ENCODE data around the gene CA5A.
"Not testable (repeated sequence)": the region's sequence is repeated elsewhere in the genome, so short reads cannot be mapped to it uniquely, and the experiment has no call there.

Gene CA5A

GRCh38 chr16:87942680-87943079 is 6.4 kb upstream of the CA5A start:
- TF ChIP-seq POLR2AphosphoS5 (IDR thresholded peaks at IDR 0.05; ENCODE audit: low read depth, low read length) (no peak), POLR2A (IDR thresholded peaks at IDR 0.05; ENCODE audit: low read depth, low read length) (no peak), TAF1 (IDR thresholded peaks at IDR 0.05; ENCODE audit: borderline replicate concordance, low read depth, low read length) (no peak)

DNA sequence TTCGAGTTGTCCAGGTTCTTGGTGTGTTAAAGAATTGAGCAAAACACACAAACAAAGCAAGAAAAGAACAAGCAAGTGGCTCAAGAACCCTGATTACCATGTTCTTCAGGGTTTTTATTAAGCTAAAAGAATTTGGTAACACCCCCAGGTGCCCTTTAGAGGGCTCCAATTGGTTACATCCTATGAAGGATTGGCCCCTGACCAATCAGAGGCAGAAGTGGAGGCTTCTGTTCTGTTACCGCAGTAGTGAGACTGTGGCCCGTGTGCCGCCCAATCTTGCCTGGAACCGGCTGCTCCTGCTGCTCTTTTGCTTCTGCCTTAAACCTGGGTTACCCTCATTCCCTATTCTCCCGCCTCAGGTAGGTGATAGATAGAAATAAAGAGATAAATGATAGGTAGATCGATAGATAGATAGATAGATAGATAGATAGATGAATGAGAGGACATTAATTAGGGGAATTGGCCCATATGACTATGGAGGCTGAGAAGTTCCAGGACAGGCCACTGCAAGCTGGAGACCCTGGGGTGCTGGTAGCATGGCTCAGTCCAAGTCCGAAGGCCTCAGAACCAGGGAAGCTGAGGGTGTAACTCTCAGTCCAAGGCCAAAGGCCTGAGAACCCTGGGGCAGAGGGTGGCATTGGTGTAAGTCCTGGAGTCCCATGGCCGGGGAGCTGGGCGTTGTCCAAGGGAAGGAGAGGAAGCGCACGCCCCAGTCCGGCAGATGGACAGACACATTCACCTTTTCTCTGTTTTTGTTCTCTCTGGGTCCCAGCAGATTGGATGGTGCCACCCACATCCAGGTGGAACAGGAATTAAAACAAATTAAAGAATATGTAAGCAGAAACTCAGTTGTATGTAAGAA is 3.5 kb upstream of the CA5A start:
- no peak for DNase-seq (ENCODE audit: insufficient read length)
- no peak for FAIRE-seq
- TF ChIP-seq TAF1 (IDR thresholded peaks at IDR 0.05; ENCODE audit: borderline replicate concordance, low read depth, low read length) = no peak
- no peak for TF ChIP-seq POLR2A (IDR thresholded peaks at IDR 0.05; ENCODE audit: low read depth, low read length)
- TF ChIP-seq POLR2AphosphoS5 (IDR thresholded peaks at IDR 0.05; ENCODE audit: low read depth, low read length) = no peak

More at GRCh38 chr16:87942680-87943079, 6.4 kb upstream of the CA5A start:
- DNase-seq (ENCODE audit: insufficient read length) = no peak
- FAIRE-seq = no peak

DNA sequence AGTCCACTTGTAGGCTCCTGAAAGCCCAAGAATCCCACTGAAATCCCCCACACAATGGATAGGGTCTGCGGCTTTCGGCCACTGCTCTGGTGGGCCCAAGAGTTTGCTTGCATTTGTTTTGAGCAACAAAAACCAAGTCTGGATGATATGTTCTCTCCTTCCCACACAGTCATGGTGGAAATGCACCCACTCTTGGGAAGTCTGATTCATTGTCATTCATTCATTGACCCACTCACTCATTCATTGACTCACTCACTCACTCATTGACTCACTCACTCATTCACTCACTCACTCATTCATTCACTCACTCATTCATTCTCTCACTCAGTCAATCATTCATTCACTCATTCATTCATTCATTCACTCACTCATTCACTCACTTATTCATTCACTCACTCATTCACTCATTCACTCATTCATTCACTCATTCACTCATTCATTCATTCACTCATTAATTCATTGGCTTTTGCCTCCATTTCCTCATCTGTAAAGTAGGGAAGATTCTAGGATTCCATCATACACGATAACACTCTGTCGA is 2.2 kb upstream of the CA5A start:
- FAIRE-seq (no peak), DNase-seq (ENCODE audit: insufficient read length) (no peak)
- no peak for TF ChIP-seq TAF1 (IDR thresholded peaks at IDR 0.05; ENCODE audit: borderline replicate concordance, low read depth, low read length)
- TF ChIP-seq POLR2AphosphoS5 (IDR thresholded peaks at IDR 0.05; ENCODE audit: low read depth, low read length) = no peak
- no peak for TF ChIP-seq POLR2A (IDR thresholded peaks at IDR 0.05; ENCODE audit: low read depth, low read length)

DNA sequence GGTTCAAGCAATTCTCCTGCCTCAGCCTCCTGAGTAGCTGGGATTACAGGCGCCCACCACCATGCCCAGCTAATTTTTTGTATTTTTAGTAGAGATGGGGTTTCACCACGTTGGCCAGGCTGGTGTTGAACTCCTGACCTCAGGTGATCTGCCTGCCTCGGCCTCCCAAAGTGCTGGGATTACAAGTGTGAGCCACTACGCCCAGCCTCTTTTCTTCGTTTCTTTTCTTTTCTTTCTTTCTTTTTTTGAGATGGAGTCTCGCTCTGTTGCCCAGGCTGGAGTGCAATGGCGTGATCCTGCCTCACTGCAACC is 858 bp upstream of the CA5A start:
- not testable (repeated sequence) for DNase-seq (ENCODE audit: insufficient read length); FAIRE-seq

- FAIRE-seq; DNase-seq (ENCODE audit: insufficient read length): not testable (repeated sequence)
Observed at GRCh38 chr16:87936016-87936374, 334 bp downstream of the CA5A start.

DNA sequence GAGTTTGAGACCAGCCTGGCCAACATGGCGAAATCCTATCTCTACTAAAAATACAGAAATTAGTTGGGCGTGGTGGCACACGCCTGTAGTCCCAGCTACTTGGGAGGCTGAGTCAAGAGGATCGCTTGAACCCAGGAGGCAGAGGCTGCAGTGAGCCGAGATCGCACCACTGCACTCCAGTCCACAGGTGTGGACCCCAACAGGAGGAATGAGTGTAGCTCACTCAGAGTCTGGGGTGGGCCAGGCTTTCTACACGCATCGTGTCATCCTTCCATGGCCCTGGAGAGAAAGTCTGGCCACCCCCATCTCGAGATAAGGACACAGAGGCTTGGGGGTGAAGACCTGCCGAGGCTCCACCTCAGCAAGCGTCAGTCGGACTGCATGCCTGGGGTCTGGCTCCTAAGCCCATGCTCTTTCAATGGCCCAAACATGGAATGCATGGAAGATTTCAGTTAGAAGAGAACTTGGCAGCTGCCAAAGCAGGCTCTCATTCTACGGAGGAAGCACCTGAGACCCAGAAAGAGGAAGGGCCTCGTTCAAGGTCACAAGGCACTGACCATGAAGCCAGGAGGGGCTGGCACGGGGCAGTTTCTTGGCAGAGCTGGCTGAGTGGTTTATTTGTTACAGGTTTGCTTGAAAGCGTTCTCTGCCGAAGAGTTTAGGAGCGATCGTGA is 1.4 kb downstream of the CA5A start:
- DNase-seq (ENCODE audit: insufficient read length); FAIRE-seq: not testable (repeated sequence)

DNA sequence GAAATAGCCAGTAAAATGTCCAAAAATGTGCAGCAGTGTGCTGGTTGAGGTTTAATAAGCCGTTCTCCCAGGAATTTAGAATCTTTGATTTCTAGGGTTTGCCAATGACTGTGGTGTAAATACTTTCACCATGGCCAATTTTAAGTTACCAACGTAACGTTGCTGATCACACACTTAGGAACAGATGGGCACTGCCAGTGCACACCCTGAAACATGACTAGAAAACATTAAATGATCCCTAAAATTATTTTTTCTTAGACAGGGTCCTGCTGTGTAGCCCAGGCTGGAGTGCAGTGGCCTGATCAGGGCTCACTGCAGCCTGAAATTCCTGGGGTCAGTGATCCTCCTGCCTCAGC is 3.2 kb downstream of the CA5A start:
- FAIRE-seq (no peak), DNase-seq (ENCODE audit: insufficient read length) (no peak)
- no peak for TF ChIP-seq TAF1 (IDR thresholded peaks at IDR 0.05; ENCODE audit: borderline replicate concordance, low read depth, low read length)
- no peak for TF ChIP-seq POLR2A (IDR thresholded peaks at IDR 0.05; ENCODE audit: low read depth, low read length)
- TF ChIP-seq POLR2AphosphoS5 (IDR thresholded peaks at IDR 0.05; ENCODE audit: low read depth, low read length) = no peak

DNA sequence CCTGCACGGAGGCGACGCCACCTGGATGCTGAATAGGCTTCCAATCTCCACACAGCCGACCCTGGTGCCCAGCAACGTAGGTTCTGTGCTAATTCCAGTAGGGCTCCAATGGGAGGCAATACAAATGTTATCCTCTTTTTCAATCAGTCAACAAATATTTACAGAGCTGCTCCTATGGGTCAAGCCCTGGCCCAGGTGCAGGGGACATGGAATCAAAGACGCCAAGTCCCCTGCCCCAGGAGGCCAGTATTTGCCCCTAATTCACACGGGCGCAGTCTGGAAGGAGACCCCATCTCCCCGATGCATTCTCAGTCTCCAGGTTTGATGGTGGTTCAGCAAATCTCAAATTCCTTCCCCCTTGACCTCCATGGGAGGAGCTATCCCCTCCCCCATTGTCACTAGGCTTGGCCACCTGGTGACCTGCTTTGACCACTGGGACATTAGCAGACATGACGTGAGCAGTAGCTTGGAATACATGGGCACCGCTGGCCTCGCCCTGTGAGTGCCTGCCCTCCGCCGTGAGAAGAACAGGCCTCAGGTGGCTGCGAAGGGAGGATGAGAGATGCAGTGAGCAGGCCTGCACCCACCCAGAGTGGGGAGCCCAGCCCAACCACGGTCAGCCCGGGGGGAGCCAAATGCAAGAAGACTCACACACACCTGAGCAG is 3.7 kb downstream of the CA5A start:
- not testable (repeated sequence) for FAIRE-seq; DNase-seq (ENCODE audit: insufficient read length)

DNA sequence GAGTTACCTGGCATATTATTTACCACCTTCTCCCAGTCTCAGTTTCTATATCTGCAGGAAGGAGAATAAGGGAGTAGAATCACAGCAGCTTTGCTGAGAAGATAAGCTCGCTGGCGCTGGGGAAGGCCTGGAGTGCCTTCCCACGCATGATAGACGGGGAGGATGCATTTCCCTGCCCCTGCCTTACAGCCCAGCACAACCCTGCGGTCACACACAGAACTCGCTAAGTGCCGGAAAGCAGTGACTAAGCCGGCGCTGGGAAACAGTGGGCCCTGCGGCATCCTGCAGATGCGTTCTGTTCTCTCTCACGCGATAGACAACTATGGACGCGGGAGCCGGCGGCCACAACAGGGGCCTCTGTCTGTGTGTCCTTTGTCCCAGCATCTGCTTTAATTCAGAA is 4.8 kb downstream of the CA5A start:
- no peak for TF ChIP-seq POLR2A (IDR thresholded peaks at IDR 0.05; ENCODE audit: low read depth, low read length)
- TF ChIP-seq POLR2AphosphoS5 (IDR thresholded peaks at IDR 0.05; ENCODE audit: low read depth, low read length) = no peak
- no peak for TF ChIP-seq TAF1 (IDR thresholded peaks at IDR 0.05; ENCODE audit: borderline replicate concordance, low read depth, low read length)
- DNase-seq (ENCODE audit: insufficient read length) (no peak), FAIRE-seq (no peak)

- DNase-seq (ENCODE audit: insufficient read length) (no peak), FAIRE-seq (no peak)
- TF ChIP-seq POLR2AphosphoS5 (IDR thresholded peaks at IDR 0.05; ENCODE audit: low read depth, low read length) = no peak
- no peak for TF ChIP-seq POLR2A (IDR thresholded peaks at IDR 0.05; ENCODE audit: low read depth, low read length)
- TF ChIP-seq TAF1 (IDR thresholded peaks at IDR 0.05; ENCODE audit: borderline replicate concordance, low read depth, low read length) = no peak
Observed at GRCh38 chr16:87930456-87930855, 5.9 kb downstream of the CA5A start.

DNA sequence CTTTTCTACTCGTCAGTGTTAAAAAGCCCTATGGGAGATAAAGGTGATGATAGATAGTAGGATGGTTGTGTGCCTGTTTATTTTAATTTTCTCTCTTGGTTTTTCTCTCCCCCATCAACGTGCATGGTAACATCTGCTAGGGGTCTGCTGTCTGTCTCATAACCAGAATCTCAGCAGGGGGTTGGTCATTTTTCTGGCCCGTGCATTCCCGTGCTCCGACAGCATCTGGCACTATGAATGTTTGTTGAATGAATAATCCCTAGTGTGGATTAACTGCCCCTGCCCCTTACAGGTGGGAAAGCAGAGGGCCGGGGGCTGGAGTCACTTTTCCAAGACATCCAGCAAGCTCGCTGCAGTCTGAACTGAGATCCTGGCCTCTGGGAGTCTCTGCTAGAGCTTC is 6.3 kb downstream of the CA5A start:
- DNase-seq (ENCODE audit: insufficient read length) (no peak), FAIRE-seq (no peak)
- no peak for TF ChIP-seq TAF1 (IDR thresholded peaks at IDR 0.05; ENCODE audit: borderline replicate concordance, low read depth, low read length)
- TF ChIP-seq POLR2AphosphoS5 (IDR thresholded peaks at IDR 0.05; ENCODE audit: low read depth, low read length) = no peak
- no peak for TF ChIP-seq POLR2A (IDR thresholded peaks at IDR 0.05; ENCODE audit: low read depth, low read length)

DNA sequence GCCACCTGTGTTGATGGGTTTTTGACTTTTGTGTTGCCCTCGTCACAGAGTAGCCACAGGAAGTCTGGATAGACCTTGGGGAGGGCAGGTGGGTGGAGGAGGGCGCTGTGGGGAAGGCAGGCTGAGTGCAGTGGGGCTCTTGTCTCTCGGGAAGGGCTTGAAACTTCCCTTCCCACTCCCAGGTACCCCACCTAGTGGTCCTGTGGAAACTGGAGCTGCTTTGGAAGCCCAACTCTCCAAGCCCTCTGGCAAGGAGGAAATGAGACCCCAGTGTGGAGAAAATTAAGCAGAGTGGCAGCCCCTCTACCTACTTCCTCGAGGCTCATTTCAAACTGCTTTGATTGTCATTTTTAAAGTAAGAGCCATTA is 9.2 kb downstream of the CA5A start:
- no peak for DNase-seq (ENCODE audit: insufficient read length)
- TF ChIP-seq POLR2A (IDR thresholded peaks at IDR 0.05; ENCODE audit: low read depth, low read length) (no peak), TAF1 (IDR thresholded peaks at IDR 0.05; ENCODE audit: borderline replicate concordance, low read depth, low read length) (no peak), POLR2AphosphoS5 (IDR thresholded peaks at IDR 0.05; ENCODE audit: low read depth, low read length) (no peak)
- FAIRE-seq = no peak
